ENCODE data around the gene WHAMM.
"Not testable (repeated sequence)": the region's sequence is repeated elsewhere in the genome, so short reads cannot be mapped to it uniquely, and the experiment has no call there.

Gene WHAMM
- 50.2 to 183 (median 61.0) reads per million in 4 experiments for total RNA-seq

GRCh38 chr15:82809308-82810060 lies at the start of gene WHAMM:
Gene WHAMM (plus strand): TSS chr15:82809628. CDS start chr15:82809727, 99 bp downstream.
- DNase-seq, result peak; percentile 93

GRCh38 chr15:82763361-82764116 lies 45.9 kb upstream of the WHAMM start:
- no peak for DNase-seq

- no peak for DNase-seq
These were observed 45.3 kb upstream of the WHAMM start for GRCh38 chr15:82764117-82764490.

- no peak for DNase-seq
These were observed 44.7 kb upstream of the WHAMM start for GRCh38 chr15:82764740-82765139.

GRCh38 chr15:82766201-82766600 lies 43.2 kb upstream of the WHAMM start:
- DNase-seq, result not testable (repeated sequence)

- DNase-seq, result no peak
These were observed 42.1 kb upstream of the WHAMM start for GRCh38 chr15:82767163-82767829.

- DNase-seq, result no peak
These were observed 40.9 kb upstream of the WHAMM start for GRCh38 chr15:82768414-82769054.

- DNase-seq, result no peak
These were observed 37.4 kb upstream of the WHAMM start for GRCh38 chr15:82771789-82772607.

GRCh38 chr15:82774496-82774895 lies 34.9 kb upstream of the WHAMM start:
- DNase-seq, result no peak

GRCh38 chr15:82778755-82779154 lies 30.7 kb upstream of the WHAMM start:
- DNase-seq, result no peak

- no peak for DNase-seq
These were observed 28.1 kb upstream of the WHAMM start for GRCh38 chr15:82781349-82781748.

GRCh38 chr15:82788496-82788895 lies 20.9 kb upstream of the WHAMM start:
- no peak for DNase-seq

GRCh38 chr15:82789491-82789890 lies 19.9 kb upstream of the WHAMM start:
- no peak for DNase-seq

- DNase-seq, result no peak
These were observed 19.1 kb upstream of the WHAMM start for GRCh38 chr15:82790321-82790720.

GRCh38 chr15:82792068-82792467 lies 17.4 kb upstream of the WHAMM start:
- no peak for DNase-seq

- DNase-seq, result no peak
These were observed 15.7 kb upstream of the WHAMM start for GRCh38 chr15:82793737-82794136.

GRCh38 chr15:82798104-82798503 lies 11.3 kb upstream of the WHAMM start:
- no peak for DNase-seq

GRCh38 chr15:82798531-82799166 lies 10.8 kb upstream of the WHAMM start:
- DNase-seq, result no peak

- DNase-seq, result no peak
These were observed 10.1 kb upstream of the WHAMM start for GRCh38 chr15:82799183-82799841.

- DNase-seq, result no peak
These were observed 6.9 kb upstream of the WHAMM start for GRCh38 chr15:82802497-82802896.

Data from effector CD8-positive, alpha-beta T cell (primary cell).